H1 (cell line): ENCODE results near the gene PHYHD1.

Experiments used
- BRCA1 ChIP-seq: IDR thresholded peaks from 2 replicates; pipeline ENCODE4 v1.6.1; 2012; ENCODE audit warnings: low read depth, low read length, improper control_type of control experiment
- TF ChIP-seq, protein P1 (sequence below), 3 experiments: IDR thresholded peaks; 1 replicate in 2 of 3; 2 replicates in 1 of 3; pipeline versions ENCODE4 v1.5.1 to v1.6.1; 2011; ENCODE audit warnings: low read length in 3 of 3, mild to moderate bottlenecking in 3 of 3, inconsistent platforms in 2 of 3, low read depth in 1 of 3, moderate library complexity in 1 of 3; ENCODE audit not compliant: insufficient read depth in 1 of 3; ENCODE audit errors: control extremely low read depth in 1 of 3

DNA sequence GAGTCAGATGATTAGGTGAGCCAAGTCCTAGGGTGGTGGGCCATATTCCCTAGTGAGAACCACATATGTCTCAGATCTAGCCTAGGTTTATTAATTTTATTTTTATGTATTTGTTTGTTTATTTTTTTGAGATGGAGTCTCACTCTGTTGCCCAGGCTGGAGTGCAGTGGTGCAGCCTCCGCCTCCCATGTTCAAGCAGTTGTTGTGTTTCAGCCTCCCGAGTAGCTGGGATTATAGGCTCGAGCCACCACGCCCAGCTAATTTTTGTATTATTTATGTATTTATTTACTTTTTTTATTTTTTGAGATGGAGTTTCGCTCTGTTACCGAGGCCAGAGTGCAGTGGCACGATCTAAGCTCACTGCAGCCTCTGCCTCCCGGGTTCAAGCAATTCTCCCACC is 62.8 kb downstream of the PHYHD1 start:
- TF ChIP-seq BRCA1: no peak
- TF ChIP-seq, protein P1, sequence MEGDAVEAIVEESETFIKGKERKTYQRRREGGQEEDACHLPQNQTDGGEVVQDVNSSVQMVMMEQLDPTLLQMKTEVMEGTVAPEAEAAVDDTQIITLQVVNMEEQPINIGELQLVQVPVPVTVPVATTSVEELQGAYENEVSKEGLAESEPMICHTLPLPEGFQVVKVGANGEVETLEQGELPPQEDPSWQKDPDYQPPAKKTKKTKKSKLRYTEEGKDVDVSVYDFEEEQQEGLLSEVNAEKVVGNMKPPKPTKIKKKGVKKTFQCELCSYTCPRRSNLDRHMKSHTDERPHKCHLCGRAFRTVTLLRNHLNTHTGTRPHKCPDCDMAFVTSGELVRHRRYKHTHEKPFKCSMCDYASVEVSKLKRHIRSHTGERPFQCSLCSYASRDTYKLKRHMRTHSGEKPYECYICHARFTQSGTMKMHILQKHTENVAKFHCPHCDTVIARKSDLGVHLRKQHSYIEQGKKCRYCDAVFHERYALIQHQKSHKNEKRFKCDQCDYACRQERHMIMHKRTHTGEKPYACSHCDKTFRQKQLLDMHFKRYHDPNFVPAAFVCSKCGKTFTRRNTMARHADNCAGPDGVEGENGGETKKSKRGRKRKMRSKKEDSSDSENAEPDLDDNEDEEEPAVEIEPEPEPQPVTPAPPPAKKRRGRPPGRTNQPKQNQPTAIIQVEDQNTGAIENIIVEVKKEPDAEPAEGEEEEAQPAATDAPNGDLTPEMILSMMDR (IDR thresholded peaks at IDR 0.05; ENCODE audit: control extremely low read depth in 1 of 3, insufficient read depth in 1 of 3, low read depth in 1 of 3, low read length in 3 of 3): no peak
